Right lung (tissue), 5 donors: ENCODE measurements around the gene NUCKS1. TPM values are rescaled to one million over a fixed set of nuclear protein-coding genes. Genes with fewer than 3 reads are reported as not detected.

Experiments
- DNase-seq, 2 donors: peaks; one replicate each; pipeline ENCODE4 v3.0.0-alpha.2; 2013
- polyA plus RNA-seq, 5 donors: library from polyadenylated mRNA; unstranded; fragments of 120-200 nt; gene quantifications; one replicate each; pipeline versions ENCODE4 v1.2.1 to v1.2.3, GENCODE V29; 2013; ENCODE audit warnings: inconsistent platforms in 1 of 5, low replicate concordance in 1 of 5; ENCODE audit not compliant: insufficient read length in 5 of 5, insufficient read depth in 1 of 5

The NUCKS1 gene
- polyA plus RNA-seq, 5 donors: 281 to 442 (median 387) TPM

- DNase-seq: no peak
Measured at GRCh38 chr1:205701891-205702290, 48.1 kb downstream of the NUCKS1 start.

GRCh38 chr1:205701420-205701819 is 48.6 kb downstream of the NUCKS1 start:
- DNase-seq: no peak

GRCh38 chr1:205700865-205701401 is 49.0 kb downstream of the NUCKS1 start:
- DNase-seq: peak; percentile 72 to 77

- no peak for DNase-seq
Measured at GRCh38 chr1:205699416-205699815, 50.6 kb downstream of the NUCKS1 start.

- no peak for DNase-seq
Measured at GRCh38 chr1:205698921-205699320, 51.1 kb downstream of the NUCKS1 start.

GRCh38 chr1:205693421-205693991 is 56.5 kb downstream of the NUCKS1 start:
- DNase-seq: no peak

- DNase-seq: no peak
Measured at GRCh38 chr1:205692423-205692822, 57.6 kb downstream of the NUCKS1 start.

GRCh38 chr1:205690122-205690756 is 59.7 kb downstream of the NUCKS1 start:
- no peak for DNase-seq

- DNase-seq: no peak
Measured at GRCh38 chr1:205689479-205689878, 60.5 kb downstream of the NUCKS1 start.

- no peak for DNase-seq
Measured at GRCh38 chr1:205688171-205689080, 61.6 kb downstream of the NUCKS1 start.

- no peak for DNase-seq
Measured at GRCh38 chr1:205687242-205687641, 62.7 kb downstream of the NUCKS1 start.

- no peak for DNase-seq
Measured at GRCh38 chr1:205681364-205681763, 68.6 kb downstream of the NUCKS1 start.

- DNase-seq: no peak
Measured at GRCh38 chr1:205680073-205680851, 69.7 kb downstream of the NUCKS1 start, which contains the start of gene SLC45A3. Gene SLC45A3 (minus strand): TSS chr1:205680509. CDS start chr1:205664656, 15,853 bp downstream.

- peak; percentile 86 to 89 for DNase-seq
Measured at GRCh38 chr1:205678286-205679111, 71.5 kb downstream of the NUCKS1 start.

- no peak for DNase-seq
Measured at GRCh38 chr1:205677167-205677566, 72.8 kb downstream of the NUCKS1 start.

GRCh38 chr1:205676597-205676996 is 73.4 kb downstream of the NUCKS1 start:
- DNase-seq: no peak

GRCh38 chr1:205676002-205676401 is 74.0 kb downstream of the NUCKS1 start:
- no peak for DNase-seq

- no peak for DNase-seq
Measured at GRCh38 chr1:205675247-205675646, 74.7 kb downstream of the NUCKS1 start.

GRCh38 chr1:205672970-205673369 is 77.0 kb downstream of the NUCKS1 start:
- no peak for DNase-seq

- no peak for DNase-seq
Measured at GRCh38 chr1:205672395-205672889, 77.5 kb downstream of the NUCKS1 start.
